ENCODE measurements around the gene IFNL4.
"Not testable (repeated sequence)": the region's sequence is repeated elsewhere in the genome, so short reads cannot be mapped to it uniquely, and the experiment has no call there.

Gene IFNL4

DNA sequence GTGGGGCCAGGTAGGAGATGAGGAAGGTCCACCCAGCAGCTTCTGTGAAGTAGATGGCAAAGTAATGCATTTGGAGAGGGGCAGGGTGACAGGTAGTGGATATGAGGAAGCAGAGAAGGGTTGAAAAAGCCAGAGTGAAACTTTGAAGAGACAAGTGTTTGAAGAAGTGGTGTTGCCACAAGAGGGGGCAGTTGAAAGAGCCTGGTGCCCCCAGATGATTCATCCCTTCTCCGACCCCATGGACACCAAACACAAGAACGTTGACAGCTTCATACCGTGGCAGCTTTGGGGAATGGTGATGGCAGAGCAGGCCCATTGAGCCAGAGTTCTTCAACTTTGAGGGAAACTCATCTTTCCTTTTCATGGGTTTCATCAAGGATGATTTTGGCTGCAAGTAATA, 23.7 kb downstream of the IFNL4 start:
- no peak for TF ChIP-seq CTCF (conservative IDR thresholded peaks at IDR 0.05)
- no peak overlapping the region for H3K27ac ChIP-seq

DNA sequence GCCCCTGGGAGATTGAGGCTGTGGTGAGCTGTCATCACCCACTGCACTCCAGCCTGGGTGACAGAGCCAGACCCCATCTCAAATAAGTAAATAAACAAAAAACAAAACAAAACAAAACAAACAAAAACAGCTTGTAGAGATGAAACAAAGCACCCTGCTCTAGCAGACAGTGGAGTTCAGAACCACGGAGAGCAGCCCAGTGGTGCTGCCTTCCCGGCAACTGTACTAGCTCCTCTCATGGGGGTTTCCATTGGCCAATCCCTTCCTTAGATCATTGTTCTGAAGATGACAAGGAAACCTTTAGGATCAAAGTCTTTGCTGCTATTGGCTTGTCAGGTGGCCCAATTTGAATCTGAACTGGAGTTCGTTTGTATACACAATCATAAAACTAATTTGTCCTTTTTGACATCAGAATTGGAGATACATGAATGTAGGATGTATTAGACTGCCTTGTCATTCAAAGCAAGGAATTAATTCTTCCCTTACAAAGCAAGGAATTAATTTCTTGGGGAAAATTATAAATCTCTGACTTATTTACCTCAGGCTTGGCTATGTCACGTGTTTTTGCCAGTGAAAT, 24.9 kb downstream of the IFNL4 start:
- no peak for TF ChIP-seq CTCF (conservative IDR thresholded peaks at IDR 0.05)
- no peak overlapping the region for H3K27ac ChIP-seq

DNA sequence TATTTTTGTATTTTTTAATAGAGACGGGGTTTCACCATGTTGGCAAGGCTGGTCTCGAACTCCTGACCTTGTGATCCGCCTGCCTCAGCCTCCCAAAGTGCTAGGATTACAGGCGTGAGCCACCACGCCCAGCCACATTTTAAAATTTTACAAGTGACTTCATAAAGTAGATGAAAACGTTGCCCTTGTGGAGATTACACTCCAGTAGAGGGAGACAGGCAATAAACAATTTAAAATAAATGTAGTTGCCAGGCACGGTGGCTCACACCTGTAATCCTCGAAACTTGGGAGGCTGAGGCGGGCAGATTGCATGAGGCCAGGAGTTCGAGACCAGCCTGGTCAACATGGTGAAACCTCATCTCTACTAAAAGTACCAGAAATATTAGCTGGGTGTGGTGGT, 29.5 kb downstream of the IFNL4 start:
- H3K27ac ChIP-seq = not testable (repeated sequence)

- no peak for TF ChIP-seq CTCF (conservative IDR thresholded peaks at IDR 0.05)
- no peak overlapping the region for H3K27ac ChIP-seq
Measured at GRCh38 chr19:39218230-39219007, 30.2 kb downstream of the IFNL4 start.

DNA sequence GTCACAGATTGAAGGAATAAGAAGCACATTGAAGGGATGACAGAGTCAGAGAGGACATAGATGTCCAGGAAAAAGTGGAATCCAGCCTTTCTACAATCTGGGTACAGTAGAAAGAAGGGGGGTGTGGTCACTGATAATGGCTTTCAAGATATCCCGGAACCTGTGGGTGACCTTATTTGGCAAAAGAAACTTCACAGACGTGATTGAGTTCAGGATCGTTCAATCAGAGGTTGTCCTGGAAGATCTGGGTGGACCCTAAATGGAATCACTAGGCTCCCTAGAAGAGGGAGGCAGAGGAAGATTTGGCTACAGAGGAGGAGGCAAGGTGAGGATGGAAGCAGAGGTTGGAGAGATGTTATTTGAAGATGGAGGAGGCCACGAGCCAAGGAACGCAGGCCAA, 31.6 kb downstream of the IFNL4 start:
- TF ChIP-seq CTCF (conservative IDR thresholded peaks at IDR 0.05) = no peak

GRCh38 chr19:39215323-39215722, 33.3 kb downstream of the IFNL4 start:
- H3K27ac ChIP-seq = not testable (repeated sequence)

More for the DNA sequence above, 31.6 kb downstream of the IFNL4 start:
- H3K27ac ChIP-seq = no peak overlapping the region

GRCh38 chr19:39212375-39212742, 36.3 kb downstream of the IFNL4 start:
- peak; percentile 51 for TF ChIP-seq CTCF (conservative IDR thresholded peaks at IDR 0.05)

GRCh38 chr19:39211731-39212374, 36.8 kb downstream of the IFNL4 start:
- no peak for TF ChIP-seq CTCF (conservative IDR thresholded peaks at IDR 0.05)

More at GRCh38 chr19:39212375-39212742, 36.3 kb downstream of the IFNL4 start:
- no peak overlapping the region for H3K27ac ChIP-seq

More at GRCh38 chr19:39211731-39212374, 36.8 kb downstream of the IFNL4 start:
- no peak overlapping the region for H3K27ac ChIP-seq
